ENCODE data around the gene PRXL2A. TPM values are rescaled to one million over a fixed set of nuclear protein-coding genes. Genes with fewer than 3 reads are reported as not detected.
A peak's percentile ranks its signal among the peaks of the same experiment; 100 is the strongest.
"Not testable (repeated sequence)": the region's sequence is repeated elsewhere in the genome, so short reads cannot be mapped to it uniquely, and the experiment has no call there.

PRXL2A gene
- total RNA-seq, 2 donors from 2014 or later, result 42.8 to 81.2 TPM

DNA sequence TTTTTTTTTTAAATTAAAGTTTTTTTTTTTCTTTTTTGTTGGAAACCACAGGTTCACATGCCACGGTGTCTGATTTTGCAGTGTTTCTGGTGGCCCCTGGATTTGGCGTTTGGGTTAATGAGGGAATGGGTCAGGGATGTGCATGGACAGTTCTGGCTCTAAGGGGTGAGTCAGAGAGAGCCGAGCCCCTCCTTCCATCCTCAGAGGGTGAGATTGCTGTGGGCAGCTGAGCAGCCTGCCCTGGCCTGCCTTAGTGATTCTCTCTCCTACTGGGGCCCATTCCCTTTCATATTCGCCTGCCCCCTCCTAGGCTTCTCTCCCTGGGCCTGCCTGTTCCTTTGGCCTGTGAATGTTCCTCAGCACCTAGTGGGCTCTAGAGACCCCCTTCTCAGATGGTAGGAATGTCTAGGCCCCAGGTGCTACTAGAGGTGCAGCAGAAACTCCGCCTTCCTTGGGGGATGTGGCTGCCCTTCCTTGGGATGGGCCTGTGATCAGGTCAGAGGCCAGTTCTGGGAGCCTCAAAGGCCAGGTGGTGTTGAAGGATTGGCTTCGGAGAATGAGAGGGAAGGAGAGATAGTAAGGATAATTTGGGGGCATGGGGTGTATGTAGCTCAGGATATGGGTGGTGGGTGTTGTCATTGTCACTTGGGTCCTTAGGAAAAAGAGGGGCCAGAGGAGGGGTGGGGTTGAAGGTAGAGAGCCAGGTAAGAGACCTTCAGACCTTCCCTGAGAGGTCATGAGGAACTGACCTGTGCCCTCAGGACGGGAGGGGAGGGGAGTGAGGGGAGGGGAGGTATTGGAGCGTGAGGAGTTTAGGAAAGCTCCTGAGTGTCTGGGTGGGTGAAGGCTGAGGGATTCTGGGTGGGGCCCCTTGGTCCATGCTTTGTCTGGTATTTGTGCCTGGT lies 65.6 kb downstream of the PRXL2A start:
- no peak for TF ChIP-seq CTCF (IDR thresholded peaks at IDR 0.05)
- H3K9me3 ChIP-seq, result peaks cover 0 to 9% of the 10 kb centered on the region in 2 donors
- H3K36me3 ChIP-seq, result peaks cover 29% of the 10 kb centered on the region
- no peak for DNase-seq (ENCODE audit: low spot score)
- H3K27me3 ChIP-seq, result no peaks in the 10 kb centered on the region
- H3K4me1 ChIP-seq, result peaks cover 0 to 71% of the 10 kb centered on the region in 2 donors
- no peak overlapping the region for H3K4me3 ChIP-seq
- H3K27ac ChIP-seq, result peak overlapping the region in 1 of 2 donors; percentile 14

DNA sequence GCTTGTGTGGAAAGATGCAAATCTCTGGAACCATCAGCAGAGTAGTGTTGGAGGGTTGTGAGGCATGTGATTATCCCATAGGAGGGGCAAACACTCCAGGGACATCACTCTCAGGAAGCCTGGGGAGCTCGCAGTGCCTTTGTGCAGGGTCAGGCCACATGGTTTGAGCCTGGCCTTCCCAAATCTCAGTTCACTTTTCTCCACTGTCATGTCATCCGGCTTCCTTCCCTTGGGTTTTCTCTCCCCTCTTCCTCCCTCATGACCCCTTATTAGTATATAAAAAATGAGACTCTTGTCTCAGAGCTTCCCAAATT lies 66.2 kb downstream of the PRXL2A start:
- peaks cover 26% of the 10 kb centered on the region for H3K36me3 ChIP-seq
- TF ChIP-seq CTCF (IDR thresholded peaks at IDR 0.05), result no peak
- H3K4me3 ChIP-seq, result no peak overlapping the region
- peaks cover 0 to 9% of the 10 kb centered on the region in 2 donors for H3K9me3 ChIP-seq
- H3K27ac ChIP-seq, result peak overlapping the region in 1 of 2 donors; percentile 14
- H3K27me3 ChIP-seq, result no peaks in the 10 kb centered on the region
- DNase-seq (ENCODE audit: low spot score), result no peak
- peaks cover 0 to 64% of the 10 kb centered on the region in 2 donors for H3K4me1 ChIP-seq

GRCh38 chr10:80474941-80475340 lies 66.6 kb downstream of the PRXL2A start:
- no peak for DNase-seq (ENCODE audit: low spot score)
- peaks cover 22% of the 10 kb centered on the region for H3K36me3 ChIP-seq
- peaks cover 0 to 9% of the 10 kb centered on the region in 2 donors for H3K9me3 ChIP-seq
- peak overlapping the region in 1 of 2 donors; percentile 5 for H3K27ac ChIP-seq
- H3K4me1 ChIP-seq, result peaks cover 0 to 61% of the 10 kb centered on the region in 2 donors
- H3K27me3 ChIP-seq, result no peaks in the 10 kb centered on the region
- no peak for TF ChIP-seq CTCF (IDR thresholded peaks at IDR 0.05)
- no peak overlapping the region for H3K4me3 ChIP-seq

GRCh38 chr10:80475641-80476040 lies 67.3 kb downstream of the PRXL2A start:
- H3K9me3 ChIP-seq; H3K27ac ChIP-seq; H3K4me3 ChIP-seq; DNase-seq (ENCODE audit: low spot score); H3K27me3 ChIP-seq: not testable (repeated sequence)
- H3K4me1 ChIP-seq, result peaks cover 0 to 55% of the 10 kb centered on the region in 2 donors
- peaks cover 15% of the 10 kb centered on the region for H3K36me3 ChIP-seq

- no peak for TF ChIP-seq CTCF (IDR thresholded peaks at IDR 0.05)
- Histone ChIP-seq H3K27me3 (no peaks in the 10 kb centered on the region), H3K4me1 (peaks cover 0 to 44% of the 10 kb centered on the region in 2 donors), H3K27ac (no peak overlapping the region), H3K4me3 (no peak overlapping the region), H3K9me3 (peaks cover 0 to 9% of the 10 kb centered on the region in 2 donors), H3K36me3 (peaks cover 15% of the 10 kb centered on the region)
- DNase-seq (ENCODE audit: low spot score), result no peak
Measured at GRCh38 chr10:80476685-80477084, 68.3 kb downstream of the PRXL2A start.

DNA sequence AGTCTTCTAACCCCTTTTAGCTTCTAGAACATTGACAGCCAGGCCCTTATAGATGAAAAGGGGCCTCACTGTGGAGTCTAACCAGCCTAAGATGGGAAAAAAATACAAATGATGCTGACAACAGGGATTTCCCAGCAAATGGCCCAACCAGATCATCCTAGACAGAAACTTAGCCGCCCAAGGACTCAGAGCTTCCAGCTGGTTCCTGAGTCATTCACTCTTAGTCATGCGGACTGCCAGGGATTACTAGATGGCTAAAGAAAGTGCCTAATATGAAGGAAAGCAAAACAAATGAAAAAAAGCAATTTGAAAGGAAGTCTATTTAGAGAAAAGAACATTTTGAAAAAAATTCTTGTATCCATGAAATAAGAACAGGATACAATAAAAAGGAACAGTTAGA lies 69.5 kb downstream of the PRXL2A start:
- H3K27me3 ChIP-seq, result no peaks in the 10 kb centered on the region
- H3K4me1 ChIP-seq, result peaks cover 0 to 33% of the 10 kb centered on the region in 2 donors
- DNase-seq (ENCODE audit: low spot score), result no peak
- TF ChIP-seq CTCF (IDR thresholded peaks at IDR 0.05), result no peak
- H3K36me3 ChIP-seq, result peaks cover 13% of the 10 kb centered on the region
- H3K27ac ChIP-seq, result no peak overlapping the region
- peaks cover 0 to 9% of the 10 kb centered on the region in 2 donors for H3K9me3 ChIP-seq
- no peak overlapping the region for H3K4me3 ChIP-seq

DNA sequence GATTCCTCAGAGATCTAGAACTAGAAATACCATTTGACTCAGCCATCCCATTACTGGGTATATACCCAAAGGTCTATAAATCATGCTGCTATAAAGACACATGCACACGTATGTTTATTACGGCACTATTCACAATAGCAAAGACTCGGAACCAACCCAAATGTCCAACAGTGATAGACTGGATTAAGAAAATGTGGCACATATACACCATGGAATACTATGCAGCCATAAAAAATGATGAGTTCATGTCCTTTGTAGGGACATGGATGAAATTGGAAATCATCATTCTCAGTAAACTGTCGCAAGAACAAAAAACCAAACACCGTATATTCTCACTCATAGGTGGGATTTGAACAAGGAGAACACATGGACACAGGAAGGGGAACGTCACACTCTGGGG lies 72.0 kb downstream of the PRXL2A start:
- H3K4me1 ChIP-seq, result peaks cover 0 to 28% of the 10 kb centered on the region in 2 donors
- DNase-seq (ENCODE audit: low spot score), result not testable (repeated sequence)

More for the DNA sequence above, 72.0 kb downstream of the PRXL2A start:
- not testable (repeated sequence) for H3K27ac ChIP-seq, H3K9me3 ChIP-seq, H3K27me3 ChIP-seq, H3K4me3 ChIP-seq, H3K36me3 ChIP-seq
